ENCODE data around the gene PLXDC2.

Gene PLXDC2

GRCh38 chr10:20232079-20232705, 416.0 kb downstream of the PLXDC2 start:
- FAIRE-seq = no peak

GRCh38 chr10:20233423-20233822, 417.2 kb downstream of the PLXDC2 start:
- no peak for FAIRE-seq

GRCh38 chr10:20234579-20234978, 418.3 kb downstream of the PLXDC2 start:
- FAIRE-seq = no peak

GRCh38 chr10:20237091-20237570, 420.9 kb downstream of the PLXDC2 start:
- FAIRE-seq = no peak

GRCh38 chr10:20237586-20237985, 421.4 kb downstream of the PLXDC2 start:
- FAIRE-seq = no peak

- FAIRE-seq = no peak
Measured at GRCh38 chr10:20240643-20241042, 424.4 kb downstream of the PLXDC2 start.

- no peak for FAIRE-seq
Measured at GRCh38 chr10:20247454-20247853, 431.2 kb downstream of the PLXDC2 start.

- no peak for FAIRE-seq
Measured at GRCh38 chr10:20247891-20248708, 431.9 kb downstream of the PLXDC2 start.

GRCh38 chr10:20254078-20254477, 437.8 kb downstream of the PLXDC2 start:
- no peak for FAIRE-seq

- no peak for FAIRE-seq
Measured at GRCh38 chr10:20254497-20254896, 438.3 kb downstream of the PLXDC2 start.

- no peak for FAIRE-seq
Measured at GRCh38 chr10:20256969-20257368, 440.7 kb downstream of the PLXDC2 start.

GRCh38 chr10:20257422-20257821, 441.2 kb downstream of the PLXDC2 start:
- FAIRE-seq = no peak

GRCh38 chr10:20265146-20265545, 448.9 kb downstream of the PLXDC2 start:
- FAIRE-seq = no peak

GRCh38 chr10:20267734-20268133, 451.5 kb downstream of the PLXDC2 start:
- no peak for FAIRE-seq

GRCh38 chr10:20271490-20271889, 455.3 kb downstream of the PLXDC2 start:
- no peak for FAIRE-seq

GRCh38 chr10:20272608-20273007, 456.4 kb downstream of the PLXDC2 start:
- no peak for FAIRE-seq

- no peak for FAIRE-seq
Measured at GRCh38 chr10:20274571-20274970, 458.3 kb downstream of the PLXDC2 start.

GRCh38 chr10:20276127-20276979, 460.1 kb downstream of the PLXDC2 start:
- FAIRE-seq = no peak

- FAIRE-seq = no peak
Measured at GRCh38 chr10:20277820-20278219, 461.6 kb downstream of the PLXDC2 start.

- no peak for FAIRE-seq
Measured at GRCh38 chr10:20281579-20281978, 465.3 kb downstream of the PLXDC2 start.

GRCh38 chr10:20287586-20287985, 471.4 kb downstream of the PLXDC2 start:
- no peak for FAIRE-seq

GRCh38 chr10:20288060-20288459, 471.8 kb downstream of the PLXDC2 start:
- FAIRE-seq = no peak

GRCh38 chr10:20289070-20289828, 473.0 kb downstream of the PLXDC2 start:
- FAIRE-seq = no peak
